Lower leg skin (tissue), 4 donors: ENCODE measurements around the gene NDUFA3. TPM values are rescaled to one million over a fixed set of nuclear protein-coding genes. Genes with fewer than 3 reads are reported as not detected.

Experiments used
- DNase-seq, 2 donors: peaks; one replicate each; pipeline ENCODE4 v3.0.0-alpha.2; 2019; ENCODE audit warnings: low spot score in 2 of 2
- H3K4me3 ChIP-seq: fragments of 200-600 bp; sonication (generic); 2 replicates; pipeline ENCODE4 v1.5.1; 2017; ENCODE audit warnings: mild to moderate bottlenecking, low read depth; ENCODE audit not compliant: poor library complexity, severe bottlenecking
- CTCF ChIP-seq, 3 donors: fragments of 450-650 bp; IDR thresholded peaks; one replicate each; pipeline ENCODE4 v1.5.1; 2016; ENCODE audit warnings: antibody characterized with exemption in 3 of 3, mild to moderate bottlenecking in 3 of 3, moderate library complexity in 2 of 3
- POLR2A ChIP-seq, 2 donors: fragments of 450-650 bp; IDR thresholded peaks; one replicate each; pipeline ENCODE4 v1.6.1; 2016 to 2017; ENCODE audit warnings: antibody characterized with exemption in 2 of 2, mild to moderate bottlenecking in 1 of 2, moderate library complexity in 1 of 2
- WGBS, 2 donors: methylation state at CpG; one replicate each; pipeline ENCODE4 v1.1.5; 2018; 5-methylcytosine and 5-hydroxymethylcytosine counted together
- intact Hi-C: fragments of 100-400 bp; cut with DNase I; formaldehyde crosslinking; loops from one replicate; pipeline ENCODE4 v1.15.0; 2023; ENCODE audit warnings: low total_unique reads
- total RNA-seq, 4 donors: library from RNA; depleted of rRNA; stranded (reverse); fragments of >200 nt; gene quantifications; one replicate each; pipeline ENCODE4 v1.1.0, GENCODE V29; 2016

NDUFA3 gene
- total RNA-seq, 4 donors from 2014 or later: 2.7 to 39.4 (median 30.2) TPM

GRCh38 chr19:54152878-54153524 lies 50.3 kb downstream of the NDUFA3 start:
- WGBS, 2 donors: 87 to 88% methylated on average over 23 to 25 of the region's 25 CpGs
- TF ChIP-seq POLR2A (IDR thresholded peaks at IDR 0.05): no peak
- no peak for TF ChIP-seq CTCF (IDR thresholded peaks at IDR 0.05)
- H3K4me3 ChIP-seq: no peak overlapping the region
- intact Hi-C loops: no loop called here
- DNase-seq: no peak

- TF ChIP-seq POLR2A (IDR thresholded peaks at IDR 0.05) (no peak), CTCF (IDR thresholded peaks at IDR 0.05) (no peak)
- 69 to 74% methylated on average over 9 to 10 of the region's 10 CpGs for WGBS, 2 donors
- intact Hi-C loops: no loop called here
- no peak overlapping the region for H3K4me3 ChIP-seq
- no peak for DNase-seq
These were observed 51.2 kb downstream of the NDUFA3 start for GRCh38 chr19:54153731-54154326.

GRCh38 chr19:54154603-54155345 lies 52.1 kb downstream of the NDUFA3 start:
- DNase-seq: no peak
- WGBS, 2 donors: 68 to 71% methylated on average over 18 of the region's 18 CpGs
- TF ChIP-seq CTCF (IDR thresholded peaks at IDR 0.05): no peak
- TF ChIP-seq POLR2A (IDR thresholded peaks at IDR 0.05): no peak
- no peak overlapping the region for H3K4me3 ChIP-seq
- intact Hi-C loops: no loop called here

- no peak overlapping the region for H3K4me3 ChIP-seq
- TF ChIP-seq CTCF (IDR thresholded peaks at IDR 0.05) (no peak), POLR2A (IDR thresholded peaks at IDR 0.05) (no peak)
- intact Hi-C loops: no loop called here
- 81 to 83% methylated on average over 16 to 19 of the region's 19 CpGs for WGBS, 2 donors
- DNase-seq: no peak
These were observed 53.0 kb downstream of the NDUFA3 start for GRCh38 chr19:54155694-54156093.

GRCh38 chr19:54156490-54156889 lies 53.8 kb downstream of the NDUFA3 start:
- intact Hi-C loops: no loop called here
- no peak for DNase-seq
- no peak for TF ChIP-seq CTCF (IDR thresholded peaks at IDR 0.05)
- TF ChIP-seq POLR2A (IDR thresholded peaks at IDR 0.05): no peak
- H3K4me3 ChIP-seq: no peak overlapping the region
- 69 to 77% methylated on average over 11 of the region's 11 CpGs for WGBS, 2 donors
